K562 (cell line): ENCODE measurements around the gene GMPR. TPM values are rescaled to one million over a fixed set of nuclear protein-coding genes. Genes with fewer than 3 reads are reported as not detected.

Experiments used
- CHCHD3 ChIP-seq: fragments of 250-450 bp; sonication (Bioruptor Pico); IDR thresholded peaks from 2 replicates; pipeline ENCODE4 v2.1.2; 2022; ENCODE audit warnings: mild to moderate bottlenecking
- ELK1 ChIP-seq: sonication (generic); formaldehyde crosslinking; IDR thresholded peaks from 2 replicates; pipeline ENCODE4 v1.8.1; 2022; ENCODE audit warnings: missing genetic modification reagents
- EP400 ChIP-seq: fragments of 450-650 bp; IDR thresholded peaks from 2 replicates; pipeline ENCODE4 v1.6.1; 2017; ENCODE audit warnings: antibody characterized with exemption, mild to moderate bottlenecking, moderate library complexity
- HEY1 ChIP-seq: fragments of 250-450 bp; sonication (Bioruptor Pico); IDR thresholded peaks from 2 replicates; pipeline ENCODE4 v1.5.0; 2020; ENCODE audit warnings: mild to moderate bottlenecking, moderate library complexity, borderline replicate concordance
- KLF16 ChIP-seq: IDR thresholded peaks from 2 replicates; pipeline ENCODE4 v1.6.1; 2016; ENCODE audit warnings: antibody characterized with exemption
- MECOM ChIP-seq: fragments of 250-450 bp; sonication (Bioruptor Pico); IDR thresholded peaks from 2 replicates; pipeline ENCODE4 v1.8.0; 2022; ENCODE audit warnings: inconsistent platforms
- MEIS2 ChIP-seq: fragments of 450-650 bp; IDR thresholded peaks from 2 replicates; pipeline ENCODE4 v1.6.1; 2014; ENCODE audit warnings: mild to moderate bottlenecking; ENCODE audit not compliant: partially characterized antibody
- MTA2 ChIP-seq: fragments of 450-650 bp; IDR thresholded peaks from 2 replicates; pipeline ENCODE4 v1.6.1; 2016; ENCODE audit warnings: low read depth
- NELFE ChIP-seq: IDR thresholded peaks from 2 replicates; pipeline ENCODE4 v1.6.1; 2011; ENCODE audit warnings: mild to moderate bottlenecking; ENCODE audit not compliant: insufficient read depth, insufficient read length
- SAFB2 ChIP-seq: fragments of 200-400 bp; formaldehyde crosslinking; IDR thresholded peaks from 2 replicates; pipeline ENCODE4 v1.6.1; 2018; ENCODE audit warnings: borderline replicate concordance, low read length, low read depth, moderate library complexity; ENCODE audit not compliant: severe bottlenecking
- STAG1 ChIP-seq: sonication (generic); formaldehyde crosslinking; IDR thresholded peaks from 2 replicates; pipeline ENCODE4 v1.5.0; 2020; ENCODE audit warnings: missing genetic modification reagents, borderline replicate concordance
- SUPT5H ChIP-seq: fragments of 450-650 bp; IDR thresholded peaks from 2 replicates; pipeline ENCODE4 v1.6.1; 2016
- ZBTB8A ChIP-seq: fragments of 450-650 bp; IDR thresholded peaks from 2 replicates; pipeline ENCODE4 v1.6.1; 2018; ENCODE audit warnings: mild to moderate bottlenecking, moderate library complexity; ENCODE audit not compliant: partially characterized antibody
- ZNF311 ChIP-seq: fragments of 250-450 bp; sonication (Bioruptor Pico); IDR thresholded peaks from 2 replicates; pipeline ENCODE4 v1.4.0; 2020; ENCODE audit warnings: mild to moderate bottlenecking, moderate library complexity
- ZNF316 ChIP-seq: fragments of 450-650 bp; IDR thresholded peaks from 2 replicates; pipeline ENCODE4 v1.6.1; 2016
- ZNF445 ChIP-seq: fragments of 250-450 bp; sonication (Bioruptor Pico); IDR thresholded peaks from 2 replicates; pipeline ENCODE4 v1.4.0; 2020; ENCODE audit warnings: low read depth, mild to moderate bottlenecking, moderate library complexity
- ZNF655 ChIP-seq: fragments of 250-450 bp; sonication (Bioruptor Pico); IDR thresholded peaks from 2 replicates; pipeline ENCODE4 v1.5.0; 2021
- polyA plus RNA-seq, 8 experiments: library from polyadenylated mRNA; depleted of rRNA in 4 of 8; stranded (reverse) in 5 of 8; unstranded in 3 of 8; fragments of >200 nt; fragmentation: Nextera tagmentation in 2 of 8; fragmentation: Illumina TruSeq in 1 of 8; extraction: Ambion mirVana in 2 of 8; extraction: Trizol in 1 of 8; gene quantifications; 2 replicates each; pipeline versions ENCODE4 v1.2.1 to v1.2.3, GENCODE V29; 2011 to 2014; ENCODE audit warnings: inconsistent platforms in 1 of 8, missing spikeins in 1 of 8
- total RNA-seq, 7 experiments: library from RNA; depleted of rRNA in 6 of 7; stranded (reverse); fragments of >200 nt in 6 of 7; fragmentation: Illumina TruSeq in 2 of 7; extraction: Trizol in 2 of 7; gene quantifications; 2 replicates each; pipeline versions ENCODE4 v1.2.1 to v1.2.3, GENCODE V29; 2011 to 2021; ENCODE audit warnings: low replicate concordance in 1 of 7
- TF ChIP-seq, protein P1 (sequence below): sonication (generic); formaldehyde crosslinking; IDR thresholded peaks from 2 replicates; pipeline ENCODE4 v1.8.0; 2022; ENCODE audit warnings: missing genetic modification reagents, mild to moderate bottlenecking, borderline replicate concordance
- TF ChIP-seq, protein P2 (sequence below): sonication (generic); formaldehyde crosslinking; IDR thresholded peaks from 2 replicates; pipeline ENCODE4 v1.8.0; 2023; ENCODE audit warnings: missing genetic modification reagents, mild to moderate bottlenecking, borderline replicate concordance

Gene GMPR
- total and polyA plus RNA-seq, 9 of the 15 experiments (the other 6 are each of a cell fraction or from before 2014, with no cell fraction given), result 34.6 to 83.7 (median 49.8) TPM

DNA sequence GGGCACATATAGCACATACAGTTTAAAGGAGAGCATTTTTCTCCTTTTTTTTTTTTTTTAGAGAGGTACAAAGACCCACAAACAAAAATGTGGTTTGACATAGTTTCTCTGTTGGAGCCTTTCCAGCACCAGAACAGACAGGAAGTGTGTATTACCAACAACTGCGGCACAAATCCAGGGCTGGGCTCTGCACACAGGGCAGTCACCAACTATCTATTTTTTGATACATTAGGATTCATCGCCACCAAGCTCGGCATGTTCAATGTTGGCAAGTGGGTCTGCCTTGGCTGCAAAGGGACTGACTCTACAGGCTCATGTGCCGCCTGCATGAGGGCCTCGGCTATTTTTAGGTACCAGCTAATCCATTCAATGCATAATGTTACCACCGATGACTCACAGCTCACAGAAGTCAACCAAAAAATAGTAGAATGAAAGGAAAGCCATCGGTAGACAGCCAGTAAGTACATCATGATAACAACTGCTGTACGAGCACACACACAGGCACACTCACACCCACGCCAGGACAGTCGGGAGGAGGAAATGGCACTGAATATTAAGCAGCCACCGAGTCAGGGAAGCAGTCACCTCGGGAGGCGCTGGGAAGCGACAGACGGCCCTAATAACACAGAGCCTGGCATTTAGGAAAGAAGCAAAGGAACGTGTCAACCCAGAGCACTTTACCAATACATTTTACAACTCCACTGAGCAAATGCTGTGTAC is 81.6 kb downstream of the GMPR start (continued):
- TF ChIP-seq, protein P1, sequence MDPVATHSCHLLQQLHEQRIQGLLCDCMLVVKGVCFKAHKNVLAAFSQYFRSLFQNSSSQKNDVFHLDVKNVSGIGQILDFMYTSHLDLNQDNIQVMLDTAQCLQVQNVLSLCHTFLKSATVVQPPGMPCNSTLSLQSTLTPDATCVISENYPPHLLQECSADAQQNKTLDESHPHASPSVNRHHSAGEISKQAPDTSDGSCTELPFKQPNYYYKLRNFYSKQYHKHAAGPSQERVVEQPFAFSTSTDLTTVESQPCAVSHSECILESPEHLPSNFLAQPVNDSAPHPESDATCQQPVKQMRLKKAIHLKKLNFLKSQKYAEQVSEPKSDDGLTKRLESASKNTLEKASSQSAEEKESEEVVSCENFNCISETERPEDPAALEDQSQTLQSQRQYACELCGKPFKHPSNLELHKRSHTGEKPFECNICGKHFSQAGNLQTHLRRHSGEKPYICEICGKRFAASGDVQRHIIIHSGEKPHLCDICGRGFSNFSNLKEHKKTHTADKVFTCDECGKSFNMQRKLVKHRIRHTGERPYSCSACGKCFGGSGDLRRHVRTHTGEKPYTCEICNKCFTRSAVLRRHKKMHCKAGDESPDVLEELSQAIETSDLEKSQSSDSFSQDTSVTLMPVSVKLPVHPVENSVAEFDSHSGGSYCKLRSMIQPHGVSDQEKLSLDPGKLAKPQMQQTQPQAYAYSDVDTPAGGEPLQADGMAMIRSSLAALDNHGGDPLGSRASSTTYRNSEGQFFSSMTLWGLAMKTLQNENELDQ, result no peak
- TF ChIP-seq ELK1 (CRISPR knock-in tag) (no peak), CHCHD3 (CRISPR knock-in tag) (no peak), KLF16 (no peak), ZBTB8A (no peak), MEIS2 (peak; percentile 27), ZNF311 (CRISPR knock-in tag) (no peak), MECOM (CRISPR knock-in tag) (no peak), SUPT5H (no peak), STAG1 (CRISPR knock-in tag) (no peak), EP400 (no peak; the same call in none of the 2 replicates), ZNF445 (CRISPR knock-in tag) (no peak), ZNF316 (no peak), ZNF655 (CRISPR knock-in tag) (no peak), SAFB2 (no peak), MTA2 (peak; percentile 16; the same call in 1 of the 2 replicates), HEY1 (CRISPR knock-in tag) (no peak), NELFE (no peak)
- TF ChIP-seq, protein P2, sequence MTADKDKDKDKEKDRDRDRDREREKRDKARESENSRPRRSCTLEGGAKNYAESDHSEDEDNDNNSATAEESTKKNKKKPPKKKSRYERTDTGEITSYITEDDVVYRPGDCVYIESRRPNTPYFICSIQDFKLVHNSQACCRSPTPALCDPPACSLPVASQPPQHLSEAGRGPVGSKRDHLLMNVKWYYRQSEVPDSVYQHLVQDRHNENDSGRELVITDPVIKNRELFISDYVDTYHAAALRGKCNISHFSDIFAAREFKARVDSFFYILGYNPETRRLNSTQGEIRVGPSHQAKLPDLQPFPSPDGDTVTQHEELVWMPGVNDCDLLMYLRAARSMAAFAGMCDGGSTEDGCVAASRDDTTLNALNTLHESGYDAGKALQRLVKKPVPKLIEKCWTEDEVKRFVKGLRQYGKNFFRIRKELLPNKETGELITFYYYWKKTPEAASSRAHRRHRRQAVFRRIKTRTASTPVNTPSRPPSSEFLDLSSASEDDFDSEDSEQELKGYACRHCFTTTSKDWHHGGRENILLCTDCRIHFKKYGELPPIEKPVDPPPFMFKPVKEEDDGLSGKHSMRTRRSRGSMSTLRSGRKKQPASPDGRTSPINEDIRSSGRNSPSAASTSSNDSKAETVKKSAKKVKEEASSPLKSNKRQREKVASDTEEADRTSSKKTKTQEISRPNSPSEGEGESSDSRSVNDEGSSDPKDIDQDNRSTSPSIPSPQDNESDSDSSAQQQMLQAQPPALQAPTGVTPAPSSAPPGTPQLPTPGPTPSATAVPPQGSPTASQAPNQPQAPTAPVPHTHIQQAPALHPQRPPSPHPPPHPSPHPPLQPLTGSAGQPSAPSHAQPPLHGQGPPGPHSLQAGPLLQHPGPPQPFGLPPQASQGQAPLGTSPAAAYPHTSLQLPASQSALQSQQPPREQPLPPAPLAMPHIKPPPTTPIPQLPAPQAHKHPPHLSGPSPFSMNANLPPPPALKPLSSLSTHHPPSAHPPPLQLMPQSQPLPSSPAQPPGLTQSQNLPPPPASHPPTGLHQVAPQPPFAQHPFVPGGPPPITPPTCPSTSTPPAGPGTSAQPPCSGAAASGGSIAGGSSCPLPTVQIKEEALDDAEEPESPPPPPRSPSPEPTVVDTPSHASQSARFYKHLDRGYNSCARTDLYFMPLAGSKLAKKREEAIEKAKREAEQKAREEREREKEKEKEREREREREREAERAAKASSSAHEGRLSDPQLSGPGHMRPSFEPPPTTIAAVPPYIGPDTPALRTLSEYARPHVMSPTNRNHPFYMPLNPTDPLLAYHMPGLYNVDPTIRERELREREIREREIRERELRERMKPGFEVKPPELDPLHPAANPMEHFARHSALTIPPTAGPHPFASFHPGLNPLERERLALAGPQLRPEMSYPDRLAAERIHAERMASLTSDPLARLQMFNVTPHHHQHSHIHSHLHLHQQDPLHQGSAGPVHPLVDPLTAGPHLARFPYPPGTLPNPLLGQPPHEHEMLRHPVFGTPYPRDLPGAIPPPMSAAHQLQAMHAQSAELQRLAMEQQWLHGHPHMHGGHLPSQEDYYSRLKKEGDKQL (CRISPR knock-in tag), result no peak
